Esophagus squamous epithelium (tissue), 5 donors: Measurements from ENCODE around the gene PCDHGC3. TPM values are rescaled to one million over a fixed set of nuclear protein-coding genes. Genes with fewer than 3 reads are reported as not detected.

Experiments used
- DNase-seq: peaks from one replicate; lab custom pipeline; 2025; lab: John Stamatoyannopoulos, UW
- H3K27ac ChIP-seq, 4 donors: fragments of 200-600 bp; sonication (generic); one replicate each; pipeline ENCODE4 v1.5.1; 2016 to 2019; ENCODE audit warnings: mild to moderate bottlenecking in 1 of 4
- H3K27me3 ChIP-seq, 4 donors: fragments of 200-600 bp; sonication (generic); 1 replicate in 3 of 4; 2 replicates in 1 of 4; pipeline versions ENCODE4 v1.5.1 to v1.6.0; 2017 to 2021; ENCODE audit warnings: antibody characterized with exemption in 1 of 4
- H3K36me3 ChIP-seq, 3 donors: fragments of 200-600 bp; sonication (generic); one replicate each; pipeline ENCODE4 v1.5.1; 2016 to 2019
- H3K4me1 ChIP-seq, 3 donors: fragments of 200-600 bp; sonication (generic); one replicate each; pipeline ENCODE4 v1.5.1; 2017 to 2019
- H3K4me3 ChIP-seq, 4 donors: fragments of 200-600 bp; sonication (generic); 1 replicate in 3 of 4; 2 replicates in 1 of 4; pipeline ENCODE4 v1.5.1; 2016 to 2019; ENCODE audit warnings: mild to moderate bottlenecking in 2 of 4, moderate library complexity in 1 of 4
- H3K9me3 ChIP-seq, 3 donors: fragments of 200-600 bp; sonication (generic); one replicate each; pipeline ENCODE4 v1.5.1; 2016 to 2019
- CTCF ChIP-seq, 6 experiments: fragments of 450-650 bp in 4 of 6; fragments of 200-600 bp in 2 of 6; sonication (generic) in 2 of 6; IDR thresholded peaks; one replicate each; pipeline ENCODE4 v1.5.1; 2016 to 2019; ENCODE audit warnings: antibody characterized with exemption in 6 of 6, mild to moderate bottlenecking in 4 of 6, moderate library complexity in 4 of 6
- POLR2A ChIP-seq, 4 donors: fragments of 450-650 bp; IDR thresholded peaks; one replicate each; pipeline ENCODE4 v1.6.1; 2017; ENCODE audit warnings: antibody characterized with exemption in 4 of 4, mild to moderate bottlenecking in 4 of 4, moderate library complexity in 3 of 4
- WGBS, 2 donors: methylation state at CpG; one replicate each; pipeline ENCODE4 v1.1.5; 2018; 5-methylcytosine and 5-hydroxymethylcytosine counted together
- intact Hi-C: fragments of 100-400 bp; cut with DNase I; formaldehyde crosslinking; loops from one replicate; pipeline ENCODE4 v1.15.0; 2022
- total RNA-seq, 4 donors: library from RNA; depleted of rRNA; stranded (reverse); fragments of >200 nt; gene quantifications; one replicate each; pipeline ENCODE4 v1.1.0, GENCODE V29; 2016
- donor health status: DM: yes; HTN: yes; CAD: no.

Gene PCDHGC3
- total RNA-seq, 4 donors from 2014 or later = 36.6 to 52.5 (median 38.6) TPM

DNA sequence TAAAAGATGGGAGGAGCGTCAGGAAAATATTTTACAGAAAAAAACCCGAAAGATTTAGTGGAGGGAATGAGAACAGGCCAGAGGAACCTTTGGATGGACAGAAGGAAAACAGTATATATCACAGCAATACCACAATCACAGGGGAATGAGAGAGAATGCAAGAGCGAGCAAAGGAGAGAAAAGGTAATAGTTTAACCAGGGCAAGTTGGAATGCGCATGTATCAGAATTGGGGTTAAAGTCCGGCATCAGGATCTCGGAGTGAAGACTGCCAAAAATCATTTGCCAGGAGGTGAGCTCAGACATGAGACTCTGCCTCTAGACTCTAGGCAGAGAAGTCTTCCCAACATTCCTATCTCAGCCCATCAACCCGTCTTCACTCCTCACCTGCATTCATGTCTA lies 49.9 kb downstream of the PCDHGC3 start:
- intact Hi-C loops = loop anchor here (10.0 kb wide), 1 partner anchor 111 kb away; the partner anchor contains the start of genes PCDHGA10 and PCDHGB7
- Histone ChIP-seq H3K27ac (peak overlapping the region; percentile 53 to 82 (median 74)), H3K4me3 (no peak overlapping the region), H3K4me1 (peaks cover 23 to 79% (median 45%) of the 10 kb centered on the region in 3 donors), H3K27me3 (no peaks in the 10 kb centered on the region), H3K9me3 (no peaks in the 10 kb centered on the region), H3K36me3 (peaks cover 3 to 75% (median 6%) of the 10 kb centered on the region in 3 donors)
- no peak for TF ChIP-seq CTCF (IDR thresholded peaks at IDR 0.05)
- TF ChIP-seq POLR2A (IDR thresholded peaks at IDR 0.05) = no peak
- DNase-seq = no peak
- 72 to 76% methylated on average over 7 of the region's 7 CpGs for WGBS, 2 donors

- Histone ChIP-seq H3K4me1 (peaks cover 13 to 62% (median 28%) of the 10 kb centered on the region in 3 donors), H3K27me3 (no peaks in the 10 kb centered on the region), H3K36me3 (peaks cover 3 to 75% (median 6%) of the 10 kb centered on the region in 3 donors), H3K27ac (peak overlapping the region in 2 of 4 donors; percentile 83 to 88), H3K9me3 (no peaks in the 10 kb centered on the region), H3K4me3 (no peak overlapping the region)
- intact Hi-C loops = loop anchor here (10.0 kb wide), 1 partner anchor 113 kb away; the partner anchor contains the start of genes PCDHGA10 and PCDHGB7
- WGBS, 2 donors = 53 to 65% methylated on average over 1 of the region's 1 CpG
- TF ChIP-seq CTCF (IDR thresholded peaks at IDR 0.05) = no peak
- TF ChIP-seq POLR2A (IDR thresholded peaks at IDR 0.05) = no peak
- DNase-seq = no peak
Measured at GRCh38 chr5:141527426-141527825, 51.7 kb downstream of the PCDHGC3 start.

Other genes with a start within 250 kb of the PCDHGC3 start
- gene PCDHB15, start 230.6 kb upstream of the PCDHGC3 start, total RNA-seq = 1 to 10 TPM in 2 of 4 donors, under 1 TPM in 2; 0.09 to 1.3 (median 1.0) TPM
- 1 to 10 TPM in 1 of 4 donors, under 1 TPM in 3; 0.29 to 2.2 (median 0.87) TPM for gene SLC25A2, start 171.9 kb upstream of the PCDHGC3 start, total RNA-seq
- gene TAF7, start 155.2 kb upstream of the PCDHGC3 start, total RNA-seq = 10 to 100 TPM; 29.8 to 42.3 (median 35.6) TPM
- under 1 TPM; 0.19 to 0.66 (median 0.34) TPM for gene PCDHGA1, start 145.5 kb upstream of the PCDHGC3 start, total RNA-seq
- 1 to 10 TPM in 1 of 4 donors, under 1 TPM in 3; 0.15 to 2.9 (median 0.61) TPM for gene PCDHGA2, start 137.2 kb upstream of the PCDHGC3 start, total RNA-seq
- gene PCDHGA3, start 132.1 kb upstream of the PCDHGC3 start, total RNA-seq = 1 to 10 TPM in 1 of 4 donors, under 1 TPM in 3; 0.45 to 1.5 (median 0.52) TPM
- gene PCDHGB1, start 125.9 kb upstream of the PCDHGC3 start, total RNA-seq = 1 to 10 TPM in 3 of 4 donors, under 1 TPM in 1; 0.29 to 1.9 (median 1.5) TPM
- gene PCDHGA4, start 120.9 kb upstream of the PCDHGC3 start, total RNA-seq = 1 to 10 TPM in 2 of 4 donors, under 1 TPM in 2; 0.12 to 2.9 (median 1.1) TPM
- 1 to 10 TPM in 3 of 4 donors, under 1 TPM in 1; 0.09 to 2.9 (median 1.8) TPM for gene PCDHGB2, start 116.0 kb upstream of the PCDHGC3 start, total RNA-seq
- gene PCDHGA5, start 111.8 kb upstream of the PCDHGC3 start, total RNA-seq = 1 to 10 TPM in 3 of 4 donors, under 1 TPM in 1; 0.38 to 2.3 (median 1.8) TPM
- gene PCDHGB3, start 105.7 kb upstream of the PCDHGC3 start, total RNA-seq = 1 to 10 TPM in 3 of 4 donors, under 1 TPM in 1; 0.26 to 2.7 (median 2.2) TPM
- 1 to 10 TPM in 3 of 4 donors, under 1 TPM in 1; 0.76 to 2.9 (median 2.0) TPM for gene PCDHGA6, start 102.1 kb upstream of the PCDHGC3 start, total RNA-seq
- gene PCDHGA7, start 93.2 kb upstream of the PCDHGC3 start, total RNA-seq = 1 to 10 TPM in 3 of 4 donors, under 1 TPM in 1; 0.32 to 3.2 (median 2.5) TPM
- 1 to 10 TPM; 1.2 to 3.8 (median 2.8) TPM for gene PCDHGB4, start 88.3 kb upstream of the PCDHGC3 start, total RNA-seq
- 1 to 10 TPM in 3 of 4 donors, under 1 TPM in 1; 0.41 to 1.7 (median 1.4) TPM for gene PCDHGA8, start 83.3 kb upstream of the PCDHGC3 start, total RNA-seq
- gene PCDHGB5, start 78.0 kb upstream of the PCDHGC3 start, total RNA-seq = 1 to 10 TPM; 5.5 to 7.5 (median 6.7) TPM
- gene PCDHGA9, start 73.2 kb upstream of the PCDHGC3 start, total RNA-seq = 1 to 10 TPM; 3.8 to 5.5 (median 5.1) TPM
- 1 to 10 TPM; 1.4 to 5.7 (median 4.2) TPM for gene PCDHGB6, start 67.9 kb upstream of the PCDHGC3 start, total RNA-seq
- gene PCDHGA10, start 63.0 kb upstream of the PCDHGC3 start, total RNA-seq = 1 to 10 TPM; 4.1 to 8.0 (median 7.3) TPM
- 10 to 100 TPM in 1 of 4 donors, 1 to 10 TPM in 3; 4.1 to 10.9 (median 5.8) TPM for gene PCDHGB7, start 58.3 kb upstream of the PCDHGC3 start, total RNA-seq
- 1 to 10 TPM; 1.1 to 4.2 (median 3.5) TPM for gene PCDHGA11, start 54.9 kb upstream of the PCDHGC3 start, total RNA-seq
- 1 to 10 TPM; 2.0 to 8.0 (median 2.5) TPM for gene PCDHGA12, start 45.5 kb upstream of the PCDHGC3 start, total RNA-seq
- 1 to 10 TPM in 3 of 4 donors, under 1 TPM in 1; 0.21 to 3.3 (median 2.1) TPM for gene PCDHGC4, start 9.1 kb downstream of the PCDHGC3 start, total RNA-seq
- 1 to 10 TPM in 3 of 4 donors, under 1 TPM in 1; 0.26 to 1.7 (median 1.5) TPM for gene PCDHGC5, start 13.1 kb downstream of the PCDHGC3 start, total RNA-seq
- 100 to 1,000 TPM in 3 of 4 donors, 10 to 100 TPM in 1; 63.0 to 157 (median 124) TPM for gene DIAPH1, start 143.0 kb downstream of the PCDHGC3 start, total RNA-seq
- gene HDAC3, start 160.9 kb downstream of the PCDHGC3 start, total RNA-seq = 10 to 100 TPM; 33.0 to 60.8 (median 40.4) TPM
- 10 to 100 TPM in 1 of 4 donors, 1 to 10 TPM in 3; 4.3 to 10.4 (median 6.4) TPM for gene RELL2, start 161.0 kb downstream of the PCDHGC3 start, total RNA-seq
- 10 to 100 TPM in 2 of 4 donors, 1 to 10 TPM in 2; 6.0 to 27.7 (median 10.4) TPM for gene FCHSD1, start 175.5 kb downstream of the PCDHGC3 start, total RNA-seq
- gene ARAP3, start 206.3 kb downstream of the PCDHGC3 start, total RNA-seq = 1 to 10 TPM; 1.1 to 5.9 (median 2.4) TPM